ENCODE data around the gene TSPEAR. TPM values are rescaled to one million over a fixed set of nuclear protein-coding genes. Genes with fewer than 3 reads are reported as not detected.

TSPEAR gene
- total RNA-seq, 1 donor from 2014 or later: 4.1 TPM

GRCh38 chr21:44527983-44528633 is 183.3 kb downstream of the TSPEAR start:
- DNase-seq: no peak

DNA sequence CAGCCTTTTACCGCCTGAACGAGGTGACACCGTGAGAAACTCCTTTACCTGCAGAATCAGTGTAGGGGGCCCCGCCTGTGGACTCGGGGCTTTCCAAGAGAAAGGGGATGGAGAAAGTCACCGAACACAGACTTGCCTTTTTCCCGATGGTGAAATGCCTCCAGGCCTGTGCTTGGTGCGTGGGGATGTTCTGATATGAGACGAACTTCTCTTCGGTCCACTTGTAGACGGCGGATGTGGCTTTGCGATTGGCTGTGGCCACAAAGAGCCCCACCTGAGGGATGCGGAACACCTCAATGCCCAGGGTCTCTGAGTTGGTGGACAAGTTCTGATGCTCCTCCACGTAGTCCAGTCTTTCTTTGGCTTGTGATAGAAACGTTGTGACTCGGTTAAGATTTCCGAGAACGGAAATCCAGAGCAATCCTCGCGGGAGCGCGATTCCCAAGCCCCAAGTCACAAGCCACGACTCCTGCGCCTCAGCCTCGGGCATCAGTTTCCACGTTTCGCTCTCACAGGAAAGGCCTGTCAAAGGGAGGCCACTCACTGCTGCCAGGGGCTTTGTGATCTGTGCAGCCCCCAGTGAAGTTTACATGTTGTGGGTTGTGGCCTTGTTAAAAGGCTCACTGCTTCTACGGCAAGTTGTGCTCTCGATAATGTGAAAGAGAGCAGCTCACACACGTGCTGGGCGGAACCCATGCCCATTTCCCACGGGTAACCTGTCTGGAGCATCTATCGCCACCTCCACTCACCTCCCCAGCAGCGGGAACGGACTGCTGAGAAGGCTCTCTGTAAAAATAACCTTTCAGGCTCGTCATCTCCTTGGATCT is 184.0 kb downstream of the TSPEAR start:
- DNase-seq: no peak

DNA sequence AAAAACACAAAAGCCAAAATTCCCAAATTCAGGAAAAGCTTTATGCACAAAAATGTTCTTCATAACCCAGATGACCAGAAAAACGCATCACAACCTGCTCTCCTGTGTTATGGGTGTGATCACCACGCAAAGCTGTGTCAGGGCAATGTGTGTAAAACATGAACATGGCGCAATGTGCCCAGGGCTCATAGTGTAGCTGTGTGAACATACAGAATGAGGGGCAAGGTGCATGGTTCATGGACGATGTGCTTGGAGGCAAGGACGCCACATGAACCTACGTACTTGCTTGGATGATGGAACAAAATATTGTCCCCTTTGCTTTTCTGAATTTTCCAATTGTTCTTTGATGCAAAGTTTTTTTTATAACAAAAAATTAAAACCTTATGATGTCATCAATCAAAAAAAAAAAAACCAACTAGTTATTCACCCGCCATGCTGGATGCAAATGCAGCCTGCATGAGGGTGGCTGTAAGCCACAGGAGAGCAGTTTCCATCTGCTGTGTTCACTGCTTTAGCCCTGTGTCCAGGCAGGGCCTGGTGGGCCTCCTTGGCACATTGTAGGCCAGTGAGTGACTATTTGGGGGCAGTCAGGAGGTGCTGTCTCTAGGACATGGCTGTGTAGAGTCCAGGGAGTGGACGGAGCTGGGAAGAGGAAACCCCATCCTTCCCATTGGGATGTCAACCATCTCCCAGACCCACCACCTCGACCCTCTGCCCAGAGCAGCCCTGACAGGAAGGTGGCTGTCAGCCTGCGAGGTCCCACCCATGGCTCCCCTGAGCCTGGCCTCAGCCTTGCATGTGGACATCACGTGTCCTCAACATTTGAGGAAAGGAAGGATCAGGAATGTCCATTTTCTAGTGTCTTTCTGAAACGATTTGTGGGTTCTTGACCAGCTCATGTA is 185.0 kb downstream of the TSPEAR start:
- DNase-seq: no peak

DNA sequence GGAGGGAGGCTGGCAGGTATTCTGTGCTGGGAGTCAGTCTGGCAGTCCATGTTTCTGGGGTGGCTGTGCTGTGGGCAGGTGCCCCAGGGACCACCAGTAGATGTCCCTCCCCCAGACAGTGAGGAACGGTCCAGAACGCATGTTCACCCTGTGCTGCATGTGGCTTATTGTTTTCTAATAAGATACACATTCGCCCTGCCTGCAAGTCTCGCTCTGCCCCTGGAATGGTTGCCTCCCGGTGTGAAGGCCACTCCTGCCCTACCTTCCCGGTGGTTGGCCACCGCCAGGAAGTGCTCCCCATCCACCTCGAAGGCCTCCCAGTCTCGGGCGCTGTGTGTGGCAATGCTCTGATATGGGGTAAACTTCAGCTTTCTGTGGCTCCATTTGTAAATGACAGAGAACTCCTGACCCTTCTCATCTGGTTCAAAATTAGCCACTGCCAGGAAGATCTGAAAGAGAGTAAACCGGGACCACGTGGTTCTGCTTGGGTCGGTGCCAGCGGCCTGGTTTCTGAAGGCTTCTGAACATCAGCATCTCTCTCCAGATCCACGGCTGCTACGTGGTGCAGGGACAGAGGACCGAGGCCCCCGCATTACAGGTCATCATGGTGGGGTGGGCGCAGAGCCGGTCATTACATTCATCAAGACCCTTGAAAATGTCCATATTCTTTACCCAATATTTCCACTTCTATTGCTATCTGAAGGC is 185.8 kb downstream of the TSPEAR start:
- no peak for DNase-seq

GRCh38 chr21:44524414-44525371 is 186.7 kb downstream of the TSPEAR start:
- DNase-seq: no peak

DNA sequence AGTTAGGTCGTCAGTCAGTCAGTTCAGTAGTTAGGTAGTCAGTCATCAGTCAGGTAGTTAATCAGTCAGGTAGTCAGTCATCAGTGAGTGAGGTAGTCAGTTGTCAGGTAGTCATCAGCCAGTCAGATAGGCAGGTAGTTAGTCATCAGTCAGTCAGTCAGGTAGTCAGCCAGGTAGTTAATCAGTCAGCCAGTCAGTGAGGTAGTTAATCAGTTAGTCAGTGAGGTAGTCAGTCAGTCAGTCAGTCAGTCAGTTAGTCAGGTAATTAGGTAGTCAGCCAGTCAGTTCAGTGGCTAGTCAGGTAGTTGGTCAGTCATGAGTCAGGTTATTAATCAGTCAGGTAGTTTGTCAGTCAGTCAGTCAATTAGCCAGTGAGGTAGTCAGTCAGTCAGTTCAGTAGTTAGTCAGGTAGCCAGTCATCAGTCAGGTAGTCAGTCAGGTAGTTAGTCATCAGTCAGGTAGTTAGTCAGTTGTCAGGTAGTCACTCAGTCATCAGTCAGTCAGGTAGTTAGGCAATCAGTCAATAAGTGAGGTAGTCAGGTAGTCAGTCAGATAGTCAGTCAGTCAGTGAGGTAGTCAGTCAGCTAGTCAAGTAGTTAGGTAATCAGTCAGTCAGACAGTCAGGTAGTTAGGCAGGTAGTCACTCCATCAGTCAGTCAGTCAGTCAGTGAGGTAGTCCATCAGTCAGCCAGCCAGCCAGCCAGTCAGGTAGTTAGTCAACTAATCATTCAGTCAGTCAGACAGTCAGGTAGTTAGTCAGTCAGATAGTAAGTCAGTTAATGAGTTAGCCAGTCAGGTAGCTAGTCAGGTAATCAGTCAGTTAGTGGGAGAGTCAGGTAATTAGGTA is 187.6 kb downstream of the TSPEAR start:
- no peak for DNase-seq

DNA sequence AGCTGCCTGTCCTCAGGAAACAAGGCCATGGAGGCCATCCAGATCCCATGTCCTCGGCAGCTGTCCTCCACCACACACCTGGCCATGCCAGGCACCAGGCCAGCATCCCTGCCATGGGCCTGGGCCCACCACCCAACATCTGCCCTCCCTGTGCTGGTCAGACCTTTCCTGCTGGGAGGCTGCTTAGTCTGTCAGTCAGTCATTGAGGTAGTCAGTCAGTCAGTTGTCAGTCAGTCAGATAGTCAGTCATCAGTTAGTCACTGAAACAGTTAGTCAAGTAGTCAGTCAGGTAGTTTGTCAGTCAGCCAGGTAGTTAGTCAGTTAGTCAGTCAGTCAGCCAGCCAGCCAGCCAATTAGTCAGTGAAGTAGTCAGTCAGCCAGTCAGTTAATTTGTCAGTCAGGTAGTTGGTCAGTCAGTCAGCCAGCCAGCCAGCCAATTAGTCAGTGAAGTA is 188.6 kb downstream of the TSPEAR start:
- DNase-seq: no peak

DNA sequence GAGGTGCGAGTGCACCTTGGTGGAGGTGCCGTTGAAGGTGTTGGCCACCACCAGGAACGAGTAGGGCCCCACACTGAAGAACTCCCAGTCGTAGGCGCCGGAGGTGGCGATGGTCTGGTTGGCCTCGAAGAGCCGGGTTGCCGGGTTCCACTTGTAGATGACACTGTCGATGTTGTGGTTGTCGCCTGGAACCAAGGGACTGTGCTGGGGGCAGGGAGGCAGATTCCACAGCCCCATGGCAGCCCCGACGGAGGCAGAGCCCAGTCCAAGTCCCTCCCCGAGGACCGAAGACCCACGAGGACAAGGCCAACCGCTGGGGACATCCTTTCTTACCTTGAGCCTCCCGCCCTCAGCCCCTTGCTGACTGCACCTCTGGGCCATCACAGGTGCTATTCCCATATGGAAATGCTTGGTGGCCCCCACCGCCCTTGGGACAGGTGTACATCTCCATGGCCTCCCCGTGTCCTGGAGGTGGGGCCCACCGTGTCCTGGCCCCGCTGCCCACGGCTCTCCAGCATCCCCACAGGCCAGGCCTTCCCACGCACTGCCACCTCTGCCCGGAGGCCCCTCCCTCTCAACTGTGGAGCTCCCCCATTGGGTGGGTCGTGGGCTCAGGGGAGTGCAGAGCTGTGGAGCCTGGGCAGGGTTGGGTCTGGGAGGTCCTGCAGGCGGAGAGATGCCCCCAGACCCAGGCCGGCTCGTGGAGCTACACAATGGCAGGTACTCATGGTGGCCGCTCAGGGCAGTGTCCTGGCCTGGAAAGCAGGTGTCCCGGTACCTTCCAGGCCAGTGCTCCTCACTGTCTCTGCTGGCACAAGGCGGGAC is 189.2 kb downstream of the TSPEAR start:
- DNase-seq: no peak

- no peak for DNase-seq
Observed at GRCh38 chr21:44521301-44521927, 190.0 kb downstream of the TSPEAR start.

DNA sequence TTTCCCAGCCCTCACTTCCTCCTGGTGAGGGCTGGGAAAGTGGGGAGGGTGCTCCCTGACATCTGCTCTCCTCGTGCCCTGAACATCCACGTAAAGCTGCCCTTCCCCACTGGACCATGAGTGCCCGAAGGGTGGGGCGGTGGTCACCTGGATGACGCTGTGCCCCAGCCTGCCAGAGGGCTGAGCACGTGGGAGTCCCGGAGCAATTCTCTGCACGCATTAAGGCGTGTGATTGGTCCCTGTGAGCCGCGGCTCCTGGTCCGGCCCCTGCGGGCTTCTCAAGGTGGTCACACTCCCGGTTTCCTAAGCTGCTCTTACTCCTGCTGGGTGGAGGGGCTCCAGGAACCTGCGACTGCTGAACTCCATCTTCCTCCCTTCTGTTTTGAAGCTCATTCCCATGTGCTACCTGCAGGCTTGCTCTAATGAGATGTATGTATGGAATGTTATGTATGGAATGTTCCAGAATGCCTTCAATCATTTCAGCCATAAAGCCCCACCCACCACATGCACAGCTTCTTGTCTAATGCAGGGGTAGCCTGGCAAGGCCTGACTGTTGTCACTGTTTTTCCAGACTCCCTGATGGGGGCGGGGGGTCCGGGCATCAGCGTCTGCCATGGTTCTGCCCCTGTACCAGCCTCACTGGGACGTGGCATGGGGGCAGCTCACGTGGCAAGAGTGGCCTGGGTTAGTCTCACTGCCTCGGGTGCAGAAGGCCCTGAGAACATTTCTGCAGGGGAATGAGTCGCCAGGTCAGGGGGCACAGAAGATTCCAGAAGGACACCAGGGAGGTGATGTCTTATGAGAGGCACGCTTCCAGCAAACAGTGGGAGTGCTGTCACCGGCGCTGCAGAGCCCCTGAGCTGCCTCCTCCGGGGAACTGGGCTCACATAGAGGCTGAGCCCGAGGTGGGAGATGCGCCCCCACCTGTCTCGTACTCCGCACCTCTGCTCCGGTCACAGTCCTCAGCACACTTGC is 190.8 kb downstream of the TSPEAR start:
- DNase-seq: no peak

DNA sequence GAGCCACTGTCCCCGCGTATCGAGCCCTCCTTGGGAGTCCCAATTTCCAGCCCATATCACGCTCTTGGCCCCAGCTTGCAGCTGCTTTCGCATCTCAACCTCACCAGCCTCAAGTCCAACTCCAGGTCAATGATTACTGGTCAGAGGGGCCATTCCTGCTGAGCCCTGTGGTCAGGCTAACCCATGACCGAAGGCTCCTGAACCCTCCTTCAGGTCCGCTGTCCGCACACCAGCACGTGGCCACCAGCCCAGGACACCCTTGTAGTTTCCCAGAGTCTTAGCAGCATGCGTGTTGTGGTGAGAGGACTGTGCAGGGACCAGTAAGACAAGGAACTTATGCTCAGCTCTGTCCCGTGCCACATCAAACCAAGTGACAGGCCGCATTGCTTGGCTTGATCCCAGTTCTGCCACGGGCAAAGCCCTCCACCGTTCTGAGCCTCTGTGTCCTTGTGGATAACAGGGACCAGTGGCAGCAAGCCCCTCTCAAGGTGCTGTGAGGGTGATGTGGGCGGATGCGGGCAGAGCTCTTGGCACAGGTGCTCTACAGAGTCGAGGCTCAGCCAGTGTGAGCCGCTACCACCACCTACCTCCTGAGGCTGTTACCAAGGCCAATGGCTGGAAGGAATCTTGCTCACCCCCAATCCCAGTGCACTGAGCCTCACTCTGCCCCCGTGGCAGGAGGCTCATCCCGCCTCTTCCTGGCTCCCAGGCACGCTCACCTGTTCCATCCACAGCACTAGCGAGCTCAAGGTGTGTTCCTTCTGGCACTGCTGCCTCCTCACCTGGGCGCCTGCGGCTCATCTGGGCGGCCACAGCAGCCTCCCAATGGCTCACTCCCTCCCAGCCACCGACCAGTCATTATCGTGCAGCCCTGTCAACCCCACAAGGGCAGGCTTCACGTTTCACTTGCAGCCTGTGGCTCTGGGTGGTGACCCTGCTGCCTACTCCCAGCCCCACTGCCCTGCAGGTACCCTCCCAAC is 191.7 kb downstream of the TSPEAR start:
- DNase-seq: no peak

DNA sequence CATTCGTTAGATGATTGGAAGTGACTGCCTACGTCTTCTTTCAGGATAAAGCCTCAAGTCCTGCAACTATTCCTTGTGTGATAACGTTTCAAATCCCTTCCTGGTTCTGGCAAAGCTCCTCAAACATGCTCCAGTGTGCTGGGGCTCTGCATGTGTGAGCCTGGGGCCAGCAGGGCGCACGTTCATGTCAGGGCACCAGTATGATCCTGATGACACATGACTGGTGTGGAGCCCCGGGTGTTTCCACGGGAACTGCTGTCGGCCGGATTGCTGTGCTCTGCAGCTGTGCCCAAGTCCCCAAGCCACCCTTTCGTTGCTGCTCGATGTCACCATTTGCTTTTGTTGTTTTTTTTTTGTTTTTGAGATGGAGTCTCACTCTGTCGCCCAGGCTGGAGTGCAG is 192.7 kb downstream of the TSPEAR start:
- DNase-seq: no peak

DNA sequence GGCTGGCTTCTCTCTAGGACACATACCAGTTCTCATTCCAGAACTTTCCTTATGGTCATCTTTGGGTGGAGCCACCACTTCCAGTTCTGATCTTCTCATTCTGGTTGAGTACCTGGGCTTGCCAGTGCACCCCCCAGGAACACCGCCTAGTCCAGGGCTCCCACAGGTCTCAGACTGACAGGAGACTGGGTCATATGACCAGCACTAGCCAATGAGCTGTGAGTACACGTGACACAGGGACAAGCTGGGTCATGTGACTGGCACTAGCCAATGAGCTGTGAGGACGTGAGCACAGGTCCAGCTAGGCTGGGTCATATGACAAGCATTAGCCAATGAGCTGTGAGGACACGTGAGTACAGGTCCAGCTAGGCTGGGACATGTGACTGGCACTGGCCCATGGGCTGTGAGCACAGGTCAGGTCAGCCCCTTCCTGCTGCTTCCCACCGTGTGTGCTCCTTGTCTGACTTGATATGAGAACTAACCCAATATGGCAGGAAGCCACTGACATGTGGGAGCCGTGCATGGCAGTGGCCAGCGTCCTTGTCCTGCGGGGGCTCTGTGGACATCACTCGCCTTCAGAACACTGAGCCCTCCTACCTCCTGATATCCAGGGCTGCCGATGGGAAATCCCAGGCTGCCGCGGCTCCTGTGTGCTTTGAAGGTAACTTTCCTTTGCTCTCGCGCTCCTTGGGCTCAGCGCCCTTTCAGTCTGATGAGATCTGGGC is 194.0 kb downstream of the TSPEAR start:
- DNase-seq: no peak

DNA sequence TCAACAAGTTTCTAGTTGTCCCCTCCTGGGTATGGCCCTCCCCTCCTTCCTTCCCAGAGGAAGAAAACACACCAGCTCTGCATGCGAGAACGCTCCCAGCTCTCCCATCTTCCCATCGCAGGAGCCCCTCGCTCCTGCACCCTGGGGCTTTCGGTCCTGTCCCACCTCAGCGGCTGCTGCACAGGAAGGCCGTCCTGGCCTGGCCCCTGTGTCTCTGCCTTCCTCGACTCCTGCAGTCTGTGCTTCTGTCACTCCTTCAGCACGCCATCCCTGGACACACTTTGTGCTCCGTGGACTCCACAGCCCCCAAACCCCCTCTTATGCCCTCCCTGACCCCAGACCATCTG is 194.6 kb downstream of the TSPEAR start:
- no peak for DNase-seq

DNA sequence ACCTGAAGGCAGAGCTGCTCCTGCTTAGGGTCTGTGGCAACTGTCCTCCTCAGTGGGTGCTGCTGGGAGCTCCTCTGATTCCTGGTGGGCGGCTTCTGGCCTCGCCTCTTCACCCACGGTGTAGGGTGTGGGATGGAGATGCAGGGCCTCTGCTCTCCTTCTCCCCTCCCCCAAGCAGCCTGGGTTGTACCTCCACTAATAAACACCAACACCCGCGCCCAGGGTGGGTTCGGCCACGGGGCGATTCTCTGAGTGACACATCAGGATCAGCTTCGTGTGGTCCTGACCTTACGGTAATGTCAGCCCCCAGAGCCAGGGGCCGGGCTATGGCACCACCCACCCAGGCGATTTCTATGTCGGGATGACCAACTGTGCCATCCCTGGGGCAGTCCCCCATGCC is 195.0 kb downstream of the TSPEAR start:
- no peak for DNase-seq
